ENCODE data around the gene ANXA11. TPM values are rescaled to one million over a fixed set of nuclear protein-coding genes. Genes with fewer than 3 reads are reported as not detected.

Gene ANXA11
- total RNA-seq, 1 experiment from 2014 or later: 68.1 TPM

DNA sequence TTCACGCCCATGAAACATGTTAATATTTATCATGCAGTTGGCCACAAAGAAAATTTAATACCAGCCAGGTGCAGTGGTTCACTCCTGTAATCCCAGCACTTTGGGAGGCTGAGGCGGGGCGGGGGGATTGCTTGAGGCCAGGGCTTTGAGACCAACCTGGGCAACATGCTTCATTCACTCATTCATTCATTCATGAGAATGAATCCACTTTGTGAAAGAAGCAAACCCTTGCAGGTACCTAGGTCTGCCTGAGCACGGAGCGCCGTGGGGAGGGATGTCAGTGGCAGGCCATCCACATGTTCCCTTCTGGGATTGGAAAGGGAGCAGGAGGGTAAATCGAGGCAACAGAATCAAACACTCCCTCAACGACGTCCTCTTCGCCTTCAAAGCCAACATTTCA lies 4.7 kb downstream of the ANXA11 start:
- H3K4me1 ChIP-seq (ENCODE audit: insufficient read depth, low read length): peaks cover 10% of the 10 kb centered on the region
- no CpG with 5 or more reads among the region's 10 CpGs for WGBS (ENCODE audit: extremely low coverage, insufficient read length, low lambda C conversion rate)

More for the DNA sequence above, 4.7 kb downstream of the ANXA11 start:
- Histone ChIP-seq H2BK5ac (ENCODE audit: insufficient read length, low read length) (no peak overlapping the region), H3K14ac (ENCODE audit: insufficient read depth, low read length) (no peak overlapping the region), H3K56ac (ENCODE audit: insufficient read length, low read depth, low read length) (no peak overlapping the region), H3K23ac (ENCODE audit: insufficient read length, low read depth, low read length) (no peak overlapping the region), H4K20me1 (ENCODE audit: control insufficient read depth, insufficient read depth, insufficient read length) (no peaks in the 10 kb centered on the region), H3K27ac (ENCODE audit: insufficient read length, low read depth, low read length) (no peak overlapping the region), H3K9me3 (ENCODE audit: control insufficient read depth, low read depth, low read length) (no peaks in the 10 kb centered on the region), H3K23me2 (ENCODE audit: insufficient read length, low read depth, low read length, poor library complexity, severe bottlenecking) (peaks cover 4% of the 10 kb centered on the region), H2BK15ac (ENCODE audit: low read depth, low read length) (no peak overlapping the region), H3K79me2 (ENCODE audit: insufficient read depth, low read length) (peaks cover 7% of the 10 kb centered on the region; the same call in 1 of the 2 replicates), H2AFZ (ENCODE audit: low read length) (no peak overlapping the region), H3K18ac (ENCODE audit: insufficient read length, low read depth, low read length) (no peak overlapping the region), H2BK12ac (ENCODE audit: insufficient read length, low read depth, low read length) (no peak overlapping the region), H4K8ac (replicated peaks; ENCODE audit: insufficient read length, low read depth, low read length) (no peak overlapping the region), H2BK120ac (ENCODE audit: low read depth, low read length, poor library complexity, severe bottlenecking) (no peak overlapping the region), H2BK20ac (ENCODE audit: low read depth, low read length, poor library complexity, severe bottlenecking) (no peak overlapping the region), H3K9ac (ENCODE audit: extremely low read depth, insufficient read length, low read length) (no peak overlapping the region), H3K27me3 (ENCODE audit: insufficient read depth, low read length) (no peaks in the 10 kb centered on the region), H4K5ac (ENCODE audit: insufficient read length, low read depth, low read length) (no peak overlapping the region), H3K4ac (ENCODE audit: low read depth, low read length) (no peak overlapping the region), H3K79me1 (ENCODE audit: insufficient read depth, low read depth, low read length, poor library complexity, severe bottlenecking) (peaks cover 5% of the 10 kb centered on the region), H4K91ac (ENCODE audit: insufficient read length, low read depth, low read length) (no peak overlapping the region), H2AK5ac (ENCODE audit: insufficient read length, low read length) (no peak overlapping the region), H3T11ph (ENCODE audit: low read length) (no peak overlapping the region), H3K4me2 (ENCODE audit: insufficient read depth, insufficient read length, low read length) (no peak overlapping the region)
- no peaks in the 10 kb centered on the region for H3K9me3 Mint-ChIP-seq
- H3K36me3 Mint-ChIP-seq (ENCODE audit: insufficient read depth in 1 of 3, low read depth in 3 of 3): no peaks in the 10 kb centered on the region; a peak in 1 of 7 replicates
- no peak overlapping the region for H3K4me3 Mint-ChIP-seq
- peaks cover 39 to 40% of the 10 kb centered on the region in 2 experiments for H3K4me1 Mint-ChIP-seq
- peaks cover 2% of the 10 kb centered on the region for H3K27me3 Mint-ChIP-seq (ENCODE audit: low read depth)
- no peak overlapping the region for H3K27ac Mint-ChIP-seq
- TF ChIP-seq, protein P1, sequence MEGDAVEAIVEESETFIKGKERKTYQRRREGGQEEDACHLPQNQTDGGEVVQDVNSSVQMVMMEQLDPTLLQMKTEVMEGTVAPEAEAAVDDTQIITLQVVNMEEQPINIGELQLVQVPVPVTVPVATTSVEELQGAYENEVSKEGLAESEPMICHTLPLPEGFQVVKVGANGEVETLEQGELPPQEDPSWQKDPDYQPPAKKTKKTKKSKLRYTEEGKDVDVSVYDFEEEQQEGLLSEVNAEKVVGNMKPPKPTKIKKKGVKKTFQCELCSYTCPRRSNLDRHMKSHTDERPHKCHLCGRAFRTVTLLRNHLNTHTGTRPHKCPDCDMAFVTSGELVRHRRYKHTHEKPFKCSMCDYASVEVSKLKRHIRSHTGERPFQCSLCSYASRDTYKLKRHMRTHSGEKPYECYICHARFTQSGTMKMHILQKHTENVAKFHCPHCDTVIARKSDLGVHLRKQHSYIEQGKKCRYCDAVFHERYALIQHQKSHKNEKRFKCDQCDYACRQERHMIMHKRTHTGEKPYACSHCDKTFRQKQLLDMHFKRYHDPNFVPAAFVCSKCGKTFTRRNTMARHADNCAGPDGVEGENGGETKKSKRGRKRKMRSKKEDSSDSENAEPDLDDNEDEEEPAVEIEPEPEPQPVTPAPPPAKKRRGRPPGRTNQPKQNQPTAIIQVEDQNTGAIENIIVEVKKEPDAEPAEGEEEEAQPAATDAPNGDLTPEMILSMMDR (conservative IDR thresholded peaks at IDR 0.05): no peak
- DNase-seq: no peak

All from H9 (cell line).